Keratinocyte (primary cell): ENCODE results near the gene SULF2. TPM values are rescaled to one million over a fixed set of nuclear protein-coding genes. Genes with fewer than 3 reads are reported as not detected.

Experiments used
- DNase-seq: peaks from one replicate; pipeline ENCODE4 v3.0.0-alpha.2; 2011; ENCODE audit warnings: low read depth, missing footprints, low spot score
- FAIRE-seq: peaks from 2 replicates; lab custom pipeline; 2011; peaks lifted over from hg19 to GRCh38; lab: Jason Lieb, UNC
- H2AFZ ChIP-seq: 2 replicates; pipeline ENCODE4 v1.6.0; 2012; ENCODE audit warnings: low read length, control low read depth, inconsistent platforms; ENCODE audit not compliant: control insufficient read depth
- H3K27ac ChIP-seq: 2 replicates; pipeline ENCODE4 v1.5.1; 2011; ENCODE audit warnings: low read length; ENCODE audit not compliant: control insufficient read depth, insufficient read depth
- H3K27me3 ChIP-seq: 3 replicates; pipeline ENCODE4 v1.6.0; 2011; ENCODE audit warnings: low read length; ENCODE audit not compliant: control insufficient read depth, insufficient read depth; ENCODE audit errors: extremely low read depth
- H3K36me3 ChIP-seq, 2 experiments: 2 replicates in 1 of 2; 3 replicates in 1 of 2; pipeline ENCODE4 v1.5.1; 2011; ENCODE audit warnings: low read length in 2 of 2, mild to moderate bottlenecking in 1 of 2; ENCODE audit not compliant: control insufficient read depth in 2 of 2, insufficient read depth in 2 of 2; ENCODE audit errors: extremely low read depth in 1 of 2
- H3K4me1 ChIP-seq: 3 replicates; pipeline ENCODE4 v1.5.1; 2011; ENCODE audit warnings: low read length; ENCODE audit not compliant: control insufficient read depth, insufficient read depth; ENCODE audit errors: extremely low read depth
- H3K4me2 ChIP-seq: 3 replicates; pipeline ENCODE4 v1.6.0; 2011; ENCODE audit warnings: low read depth, low read length; ENCODE audit not compliant: control insufficient read depth, insufficient read depth; ENCODE audit errors: extremely low read depth
- H3K4me3 ChIP-seq, 3 experiments: fragments of 200-600 bp in 1 of 3; sonication (generic) in 1 of 3; 2 replicates in 2 of 3; 3 replicates in 1 of 3; pipeline ENCODE4 v1.5.1; 2011 to 2016; ENCODE audit warnings: low read length in 3 of 3, mild to moderate bottlenecking in 3 of 3, control low read depth in 2 of 3, inconsistent platforms in 1 of 3, low read depth in 1 of 3, mixed read lengths in 1 of 3, mixed run types in 1 of 3, moderate library complexity in 1 of 3; ENCODE audit not compliant: control insufficient read depth in 2 of 3, insufficient read depth in 2 of 3; ENCODE audit errors: extremely low read depth in 1 of 3
- H3K79me2 ChIP-seq: 2 replicates; pipeline ENCODE4 v1.6.0; 2012; ENCODE audit warnings: low read length; ENCODE audit not compliant: control insufficient read depth, insufficient read depth
- H3K9ac ChIP-seq: 3 replicates; pipeline ENCODE4 v1.6.0; 2011; ENCODE audit warnings: low read length; ENCODE audit not compliant: control insufficient read depth, insufficient read depth; ENCODE audit errors: extremely low read depth
- H3K9me1 ChIP-seq: 3 replicates; pipeline ENCODE4 v1.6.0; 2011; ENCODE audit warnings: low read length; ENCODE audit not compliant: control insufficient read depth, insufficient read depth; ENCODE audit errors: extremely low read depth
- H3K9me3 ChIP-seq: 2 replicates; pipeline ENCODE4 v1.5.1; 2012; ENCODE audit warnings: low read depth, low read length; ENCODE audit not compliant: control insufficient read depth
- H4K20me1 ChIP-seq: 3 replicates; pipeline ENCODE4 v1.6.0; 2011; ENCODE audit warnings: low read length; ENCODE audit not compliant: control insufficient read depth, insufficient read depth; ENCODE audit errors: extremely low read depth
- EZH2 ChIP-seq: IDR thresholded peaks from one replicate; pipeline ENCODE4 v1.6.1; 2012; ENCODE audit warnings: inconsistent platforms, mild to moderate bottlenecking, low read length, moderate library complexity
- dilution Hi-C: fragments of 300-500 bp; cut with MboI; formaldehyde crosslinking; loops from one replicate; pipeline ENCODE4 v1.7.0; 2020; ENCODE audit warnings: low sequenced_read_pairs; ENCODE audit not compliant: extremely low pct_ligation_motif_present
- polyA plus RNA-seq, 5 experiments: library from polyadenylated mRNA; depleted of rRNA in 3 of 5; stranded (reverse) in 3 of 5; stranded (forward) in 1 of 5; unstranded in 1 of 5; fragments of >200 nt; gene quantifications; 1 replicate in 1 of 5; 2 replicates in 3 of 5; 3 replicates in 1 of 5; pipeline versions ENCODE4 v1.2.1 to v1.2.3, GENCODE V29; 2011 to 2012; ENCODE audit warnings: missing spikeins in 2 of 5, low read depth in 1 of 5, low replicate concordance in 1 of 5
- TF ChIP-seq, protein P1 (sequence below), 3 experiments: IDR thresholded peaks in 1 of 3; conservative IDR thresholded peaks in 1 of 3; optimal IDR thresholded peaks in 1 of 3; 2 replicates in 2 of 3; 3 replicates in 1 of 3; pipeline versions ENCODE3 to v1.5.1; 2011; ENCODE audit warnings: low read length in 3 of 3, mild to moderate bottlenecking in 3 of 3, moderate library complexity in 2 of 3, control low read depth in 1 of 3, inconsistent platforms in 1 of 3; ENCODE audit not compliant: insufficient read depth in 2 of 3; ENCODE audit errors: extremely low read depth in 1 of 3

The SULF2 gene
- polyA plus RNA-seq, 1 donor (not counting 4 experiments of a cell fraction or from before 2014, with no cell fraction given): 64.4 TPM

DNA sequence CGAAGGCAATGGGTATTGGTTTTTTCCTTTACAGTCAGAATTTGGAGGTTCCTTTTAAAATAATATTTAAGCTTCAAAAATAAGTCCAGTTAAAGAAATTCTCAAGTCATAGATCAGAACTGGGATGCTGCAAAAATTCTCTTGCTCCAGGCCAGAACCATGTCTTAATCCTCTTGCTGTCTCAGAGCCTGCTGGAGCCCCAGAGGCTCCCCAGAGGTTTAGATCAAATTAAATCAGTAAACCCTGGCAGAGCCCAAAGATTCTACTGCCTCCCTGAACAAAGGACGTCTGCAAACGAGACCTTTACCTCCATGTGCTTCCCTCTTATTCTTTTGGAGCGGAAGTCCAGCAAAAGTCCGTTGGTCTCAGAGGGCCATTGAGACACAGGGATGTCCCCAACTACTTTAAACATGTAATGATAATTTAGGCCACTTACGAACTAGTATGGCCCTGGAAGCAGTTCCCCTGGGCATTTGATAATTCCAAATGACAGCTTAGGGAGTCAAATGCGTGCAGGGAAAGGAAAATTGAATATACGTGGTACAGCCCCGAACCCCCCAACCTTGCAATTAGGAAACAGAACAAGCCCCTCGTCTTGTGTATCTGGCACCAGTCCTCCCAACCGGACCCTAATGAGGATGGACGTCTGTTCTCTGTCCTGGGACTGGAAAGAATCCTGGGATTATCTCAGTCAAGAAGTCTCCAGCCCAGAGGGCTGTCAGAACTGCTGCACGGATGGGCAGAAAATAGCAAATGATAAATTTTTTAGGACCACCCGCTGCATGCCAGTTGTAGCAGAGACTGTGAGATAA, 31.5 kb downstream of the SULF2 start:
- TF ChIP-seq, protein P1, sequence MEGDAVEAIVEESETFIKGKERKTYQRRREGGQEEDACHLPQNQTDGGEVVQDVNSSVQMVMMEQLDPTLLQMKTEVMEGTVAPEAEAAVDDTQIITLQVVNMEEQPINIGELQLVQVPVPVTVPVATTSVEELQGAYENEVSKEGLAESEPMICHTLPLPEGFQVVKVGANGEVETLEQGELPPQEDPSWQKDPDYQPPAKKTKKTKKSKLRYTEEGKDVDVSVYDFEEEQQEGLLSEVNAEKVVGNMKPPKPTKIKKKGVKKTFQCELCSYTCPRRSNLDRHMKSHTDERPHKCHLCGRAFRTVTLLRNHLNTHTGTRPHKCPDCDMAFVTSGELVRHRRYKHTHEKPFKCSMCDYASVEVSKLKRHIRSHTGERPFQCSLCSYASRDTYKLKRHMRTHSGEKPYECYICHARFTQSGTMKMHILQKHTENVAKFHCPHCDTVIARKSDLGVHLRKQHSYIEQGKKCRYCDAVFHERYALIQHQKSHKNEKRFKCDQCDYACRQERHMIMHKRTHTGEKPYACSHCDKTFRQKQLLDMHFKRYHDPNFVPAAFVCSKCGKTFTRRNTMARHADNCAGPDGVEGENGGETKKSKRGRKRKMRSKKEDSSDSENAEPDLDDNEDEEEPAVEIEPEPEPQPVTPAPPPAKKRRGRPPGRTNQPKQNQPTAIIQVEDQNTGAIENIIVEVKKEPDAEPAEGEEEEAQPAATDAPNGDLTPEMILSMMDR (optimal IDR thresholded peaks at IDR 0.05 in 1 of 3, IDR thresholded peaks at IDR 0.05 in 1 of 3, conservative IDR thresholded peaks at IDR 0.05 in 1 of 3; ENCODE audit: extremely low read depth in 1 of 3, insufficient read depth in 2 of 3, low read length in 3 of 3): no peak
- no peak for TF ChIP-seq EZH2
- Histone ChIP-seq H3K4me1 (no peaks in the 10 kb centered on the region), H3K4me3 (no peak overlapping the region), H3K9me1 (no peaks in the 10 kb centered on the region), H3K27ac (no peak overlapping the region), H3K9me3 (no peaks in the 10 kb centered on the region), H3K9ac (no peak overlapping the region), H2AFZ (no peak overlapping the region), H3K27me3 (no peaks in the 10 kb centered on the region), H3K79me2 (peaks cover 43% of the 10 kb centered on the region), H3K36me3 (peaks cover 30 to 45% of the 10 kb centered on the region in 2 experiments), H3K4me2 (no peak overlapping the region), H4K20me1 (peaks cover 3% of the 10 kb centered on the region)
- no peak for DNase-seq
- dilution Hi-C loops: no loop called here
- no peak for FAIRE-seq

DNA sequence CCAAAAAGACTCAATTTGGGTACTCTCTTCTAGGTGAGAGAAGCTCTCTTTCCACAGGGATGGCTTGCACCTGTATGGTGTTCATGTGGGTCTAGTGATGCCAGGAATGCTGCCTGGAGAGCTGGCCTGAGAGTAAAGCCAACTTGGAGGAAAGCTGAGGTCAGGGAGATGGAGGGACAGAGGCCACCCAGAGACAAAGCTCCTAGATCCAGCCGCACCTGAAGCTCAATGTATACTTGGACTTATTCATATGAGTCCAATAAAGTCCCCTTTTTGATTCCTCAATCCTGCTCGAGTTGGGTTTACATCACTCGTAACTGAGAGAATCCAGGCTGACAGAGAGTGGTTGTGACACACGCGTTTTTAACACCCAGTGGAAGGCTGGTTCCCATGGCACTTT, 33.8 kb downstream of the SULF2 start:
- H3K9ac ChIP-seq: no peak overlapping the region
- no peak overlapping the region for H2AFZ ChIP-seq
- H3K36me3 ChIP-seq: peaks cover 26 to 49% of the 10 kb centered on the region in 2 experiments
- no peaks in the 10 kb centered on the region for H3K9me1 ChIP-seq
- no peak overlapping the region for H3K4me2 ChIP-seq
- no peaks in the 10 kb centered on the region for H3K27me3 ChIP-seq
- FAIRE-seq: no peak
- no peak overlapping the region for H3K27ac ChIP-seq
- H3K9me3 ChIP-seq: no peaks in the 10 kb centered on the region
- dilution Hi-C loops: no loop called here
- H3K4me1 ChIP-seq: no peaks in the 10 kb centered on the region
- peaks cover 44% of the 10 kb centered on the region for H3K79me2 ChIP-seq
- TF ChIP-seq EZH2: no peak
- TF ChIP-seq, protein P1 (optimal IDR thresholded peaks at IDR 0.05 in 1 of 3, IDR thresholded peaks at IDR 0.05 in 1 of 3, conservative IDR thresholded peaks at IDR 0.05 in 1 of 3; ENCODE audit: extremely low read depth in 1 of 3, insufficient read depth in 2 of 3, low read length in 3 of 3): no peak
- H3K4me3 ChIP-seq: no peak overlapping the region
- peaks cover 3% of the 10 kb centered on the region for H4K20me1 ChIP-seq
- DNase-seq: no peak
